Measurements from ENCODE around the gene STAB2.

The STAB2 gene

DNA sequence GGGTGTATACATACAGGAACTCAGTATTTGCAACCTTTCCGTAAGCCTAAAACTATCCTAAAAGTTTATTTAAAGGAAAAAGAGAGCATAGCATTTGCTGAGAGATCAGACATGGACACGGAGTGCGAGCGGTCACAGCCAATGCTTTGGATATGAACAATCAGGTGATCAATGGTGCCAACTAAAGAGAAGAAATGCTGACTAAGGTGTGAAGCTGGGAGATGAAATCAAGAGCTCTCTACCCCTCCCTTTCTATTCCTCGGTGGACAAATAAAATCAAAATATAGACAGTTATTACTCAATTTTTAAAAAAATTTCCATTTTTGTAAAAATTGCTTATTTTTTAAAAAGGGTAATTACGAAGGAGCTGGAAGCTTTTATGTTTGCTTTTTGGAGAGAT, 224.7 kb downstream of the STAB2 start:
- Histone ChIP-seq H3K36me3 (ENCODE audit: insufficient read depth, insufficient read length, low read length) (peaks cover 57% of the 10 kb centered on the region), H3K4me3 (ENCODE audit: insufficient read length, low read depth) (no peak overlapping the region), H3K27me3 (ENCODE audit: insufficient read depth, insufficient read length) (no peaks in the 10 kb centered on the region), H3K4me1 (ENCODE audit: insufficient read depth, insufficient read length) (no peaks in the 10 kb centered on the region), H3K9ac (ENCODE audit: insufficient read length, low read depth) (no peak overlapping the region), H3K9me3 (ENCODE audit: insufficient read depth, low read length) (no peaks in the 10 kb centered on the region)
- no peak for DNase-seq (ENCODE audit: low read depth, low spot score)
- no peak for TF ChIP-seq SUZ12 (IDR thresholded peaks at IDR 0.05; ENCODE audit: extremely low read depth, insufficient read depth, insufficient read length)
- TF ChIP-seq ZNF274 (IDR thresholded peaks at IDR 0.05; ENCODE audit: low read depth, low read length): no peak
- TF ChIP-seq YY1 (IDR thresholded peaks at IDR 0.05; ENCODE audit: insufficient read depth, insufficient read length): no peak

- Histone ChIP-seq H3K4me1 (ENCODE audit: insufficient read depth, insufficient read length) (no peaks in the 10 kb centered on the region), H3K27me3 (ENCODE audit: insufficient read depth, insufficient read length) (no peaks in the 10 kb centered on the region), H3K9me3 (ENCODE audit: insufficient read depth, low read length) (no peaks in the 10 kb centered on the region), H3K9ac (ENCODE audit: insufficient read length, low read depth) (no peak overlapping the region), H3K36me3 (ENCODE audit: insufficient read depth, insufficient read length, low read length) (peaks cover 50% of the 10 kb centered on the region), H3K4me3 (ENCODE audit: insufficient read length, low read depth) (no peak overlapping the region)
- DNase-seq (ENCODE audit: low read depth, low spot score): no peak
- no peak for TF ChIP-seq YY1 (IDR thresholded peaks at IDR 0.05; ENCODE audit: insufficient read depth, insufficient read length)
- TF ChIP-seq SUZ12 (IDR thresholded peaks at IDR 0.05; ENCODE audit: extremely low read depth, insufficient read depth, insufficient read length): no peak
- no peak for TF ChIP-seq ZNF274 (IDR thresholded peaks at IDR 0.05; ENCODE audit: low read depth, low read length)
Measured at GRCh38 chr12:103812789-103813188, 225.7 kb downstream of the STAB2 start.

- Histone ChIP-seq H3K4me1 (ENCODE audit: insufficient read depth, insufficient read length) (no peaks in the 10 kb centered on the region), H3K9ac (ENCODE audit: insufficient read length, low read depth) (no peak overlapping the region), H3K36me3 (ENCODE audit: insufficient read depth, insufficient read length, low read length) (peaks cover 50% of the 10 kb centered on the region), H3K4me3 (ENCODE audit: insufficient read length, low read depth) (no peak overlapping the region), H3K9me3 (ENCODE audit: insufficient read depth, low read length) (no peaks in the 10 kb centered on the region), H3K27me3 (ENCODE audit: insufficient read depth, insufficient read length) (no peaks in the 10 kb centered on the region)
- DNase-seq (ENCODE audit: low read depth, low spot score): no peak
- TF ChIP-seq SUZ12 (IDR thresholded peaks at IDR 0.05; ENCODE audit: extremely low read depth, insufficient read depth, insufficient read length) (no peak), YY1 (IDR thresholded peaks at IDR 0.05; ENCODE audit: insufficient read depth, insufficient read length) (no peak), ZNF274 (IDR thresholded peaks at IDR 0.05; ENCODE audit: low read depth, low read length) (no peak)
Measured at GRCh38 chr12:103813426-103813825, 226.4 kb downstream of the STAB2 start.

GRCh38 chr12:103813949-103814348, 226.9 kb downstream of the STAB2 start:
- Histone ChIP-seq H3K4me3 (ENCODE audit: insufficient read length, low read depth) (no peak overlapping the region), H3K27me3 (ENCODE audit: insufficient read depth, insufficient read length) (no peaks in the 10 kb centered on the region), H3K36me3 (ENCODE audit: insufficient read depth, insufficient read length, low read length) (peaks cover 50% of the 10 kb centered on the region), H3K4me1 (ENCODE audit: insufficient read depth, insufficient read length) (no peaks in the 10 kb centered on the region), H3K9me3 (ENCODE audit: insufficient read depth, low read length) (no peaks in the 10 kb centered on the region), H3K9ac (ENCODE audit: insufficient read length, low read depth) (no peak overlapping the region)
- TF ChIP-seq SUZ12 (IDR thresholded peaks at IDR 0.05; ENCODE audit: extremely low read depth, insufficient read depth, insufficient read length) (no peak), YY1 (IDR thresholded peaks at IDR 0.05; ENCODE audit: insufficient read depth, insufficient read length) (no peak), ZNF274 (IDR thresholded peaks at IDR 0.05; ENCODE audit: low read depth, low read length) (no peak)
- DNase-seq (ENCODE audit: low read depth, low spot score): no peak

DNA sequence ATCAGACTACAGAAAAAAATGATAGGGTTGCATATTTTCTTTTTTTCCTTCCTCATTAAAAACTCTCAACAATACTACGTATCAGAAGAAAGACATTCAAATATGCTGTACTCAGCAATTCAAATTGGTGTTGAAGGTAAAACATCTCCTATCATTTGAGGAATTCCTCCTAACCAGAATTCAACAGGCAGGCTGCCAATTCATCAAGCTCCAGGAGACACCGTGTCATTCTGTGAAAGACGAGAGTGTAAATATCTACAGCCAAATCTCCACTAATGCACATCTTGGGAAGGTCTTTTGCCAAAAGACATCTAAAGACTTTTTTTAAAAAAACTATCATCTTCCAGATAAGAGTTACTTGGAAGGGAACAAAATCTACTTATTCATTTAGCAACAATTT, 227.4 kb downstream of the STAB2 start:
- H3K9me3 ChIP-seq (ENCODE audit: insufficient read depth, low read length): no peaks in the 10 kb centered on the region
- DNase-seq (ENCODE audit: low read depth, low spot score): no peak
- no peaks in the 10 kb centered on the region for H3K27me3 ChIP-seq (ENCODE audit: insufficient read depth, insufficient read length)
- H3K9ac ChIP-seq (ENCODE audit: insufficient read length, low read depth): no peak overlapping the region
- peaks cover 46% of the 10 kb centered on the region for H3K36me3 ChIP-seq (ENCODE audit: insufficient read depth, insufficient read length, low read length)
- no peaks in the 10 kb centered on the region for H3K4me1 ChIP-seq (ENCODE audit: insufficient read depth, insufficient read length)
- no peak overlapping the region for H3K4me3 ChIP-seq (ENCODE audit: insufficient read length, low read depth)
- TF ChIP-seq YY1 (IDR thresholded peaks at IDR 0.05; ENCODE audit: insufficient read depth, insufficient read length) (no peak), ZNF274 (IDR thresholded peaks at IDR 0.05; ENCODE audit: low read depth, low read length) (no peak), SUZ12 (IDR thresholded peaks at IDR 0.05; ENCODE audit: extremely low read depth, insufficient read depth, insufficient read length) (no peak)
